HepG2 (cell line): ENCODE data around the gene GNA14.

Source experiments
- CHD2 ChIP-seq: IDR thresholded peaks from 2 replicates; pipeline ENCODE4 v1.6.1; 2011; ENCODE audit warnings: low read depth, low read length, improper control_type of control experiment
- TF ChIP-seq, protein P1 (sequence below): sonication (generic); formaldehyde crosslinking; IDR thresholded peaks from 2 replicates; pipeline ENCODE4 v1.5.0; 2020; ENCODE audit warnings: mild to moderate bottlenecking, missing genetic modification reagents, moderate library complexity
- TF ChIP-seq, protein P2 (sequence below): sonication (generic); formaldehyde crosslinking; IDR thresholded peaks from 2 replicates; pipeline ENCODE4 v1.8.0; 2022; ENCODE audit warnings: mild to moderate bottlenecking, missing genetic modification reagents, moderate library complexity

DNA sequence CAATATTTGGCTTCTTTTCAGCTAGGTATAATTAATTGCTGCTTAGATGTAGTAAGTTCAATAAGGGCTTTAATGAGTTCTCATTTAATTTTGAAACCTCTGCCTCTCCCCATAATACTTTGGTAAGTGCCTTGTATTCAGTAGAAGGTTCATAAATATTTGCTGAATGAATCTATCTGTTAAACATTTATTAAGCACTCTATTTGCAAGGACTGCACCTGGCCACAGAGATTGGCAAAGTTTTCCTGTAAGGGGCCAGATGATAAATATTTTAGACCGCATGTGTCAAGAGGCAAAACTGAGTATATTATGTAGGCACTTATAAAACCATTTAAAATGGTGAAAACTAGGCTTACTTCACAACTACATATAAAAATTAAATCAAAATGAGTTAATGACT lies 19.0 kb upstream of the GNA14 start:
- TF ChIP-seq, protein P1, sequence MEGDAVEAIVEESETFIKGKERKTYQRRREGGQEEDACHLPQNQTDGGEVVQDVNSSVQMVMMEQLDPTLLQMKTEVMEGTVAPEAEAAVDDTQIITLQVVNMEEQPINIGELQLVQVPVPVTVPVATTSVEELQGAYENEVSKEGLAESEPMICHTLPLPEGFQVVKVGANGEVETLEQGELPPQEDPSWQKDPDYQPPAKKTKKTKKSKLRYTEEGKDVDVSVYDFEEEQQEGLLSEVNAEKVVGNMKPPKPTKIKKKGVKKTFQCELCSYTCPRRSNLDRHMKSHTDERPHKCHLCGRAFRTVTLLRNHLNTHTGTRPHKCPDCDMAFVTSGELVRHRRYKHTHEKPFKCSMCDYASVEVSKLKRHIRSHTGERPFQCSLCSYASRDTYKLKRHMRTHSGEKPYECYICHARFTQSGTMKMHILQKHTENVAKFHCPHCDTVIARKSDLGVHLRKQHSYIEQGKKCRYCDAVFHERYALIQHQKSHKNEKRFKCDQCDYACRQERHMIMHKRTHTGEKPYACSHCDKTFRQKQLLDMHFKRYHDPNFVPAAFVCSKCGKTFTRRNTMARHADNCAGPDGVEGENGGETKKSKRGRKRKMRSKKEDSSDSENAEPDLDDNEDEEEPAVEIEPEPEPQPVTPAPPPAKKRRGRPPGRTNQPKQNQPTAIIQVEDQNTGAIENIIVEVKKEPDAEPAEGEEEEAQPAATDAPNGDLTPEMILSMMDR (CRISPR knock-in tag): no peak
- TF ChIP-seq CHD2: no peak
- TF ChIP-seq, protein P2, sequence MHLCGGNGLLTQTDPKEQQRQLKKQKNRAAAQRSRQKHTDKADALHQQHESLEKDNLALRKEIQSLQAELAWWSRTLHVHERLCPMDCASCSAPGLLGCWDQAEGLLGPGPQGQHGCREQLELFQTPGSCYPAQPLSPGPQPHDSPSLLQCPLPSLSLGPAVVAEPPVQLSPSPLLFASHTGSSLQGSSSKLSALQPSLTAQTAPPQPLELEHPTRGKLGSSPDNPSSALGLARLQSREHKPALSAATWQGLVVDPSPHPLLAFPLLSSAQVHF (CRISPR knock-in tag): no peak
